ENCODE results near the gene GOLGA8O.
"Not testable (repeated sequence)": the region's sequence is repeated elsewhere in the genome, so short reads cannot be mapped to it uniquely, and the experiment has no call there.

DNA sequence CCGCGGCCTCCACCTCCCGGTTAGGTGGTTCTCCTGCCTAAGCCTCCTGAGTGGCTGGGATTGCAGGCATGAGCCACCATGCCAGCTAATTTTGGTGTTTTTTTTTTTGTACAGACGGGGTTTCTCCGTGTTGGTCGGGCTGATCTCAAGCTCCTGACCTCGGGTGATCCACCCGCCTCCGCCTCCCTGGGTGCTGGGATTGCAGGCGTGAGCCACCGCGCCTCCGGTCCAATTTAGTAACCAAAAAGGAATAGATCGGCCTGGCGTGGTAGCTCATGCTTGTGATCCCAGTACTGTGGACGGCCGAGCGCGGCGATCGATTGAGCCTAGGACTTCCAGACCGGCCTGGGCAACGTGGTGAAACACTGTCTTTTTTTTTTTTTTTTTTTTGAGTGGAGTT lies 12.6 kb upstream of the GOLGA8O start:
- TF ChIP-seq, protein P1, sequence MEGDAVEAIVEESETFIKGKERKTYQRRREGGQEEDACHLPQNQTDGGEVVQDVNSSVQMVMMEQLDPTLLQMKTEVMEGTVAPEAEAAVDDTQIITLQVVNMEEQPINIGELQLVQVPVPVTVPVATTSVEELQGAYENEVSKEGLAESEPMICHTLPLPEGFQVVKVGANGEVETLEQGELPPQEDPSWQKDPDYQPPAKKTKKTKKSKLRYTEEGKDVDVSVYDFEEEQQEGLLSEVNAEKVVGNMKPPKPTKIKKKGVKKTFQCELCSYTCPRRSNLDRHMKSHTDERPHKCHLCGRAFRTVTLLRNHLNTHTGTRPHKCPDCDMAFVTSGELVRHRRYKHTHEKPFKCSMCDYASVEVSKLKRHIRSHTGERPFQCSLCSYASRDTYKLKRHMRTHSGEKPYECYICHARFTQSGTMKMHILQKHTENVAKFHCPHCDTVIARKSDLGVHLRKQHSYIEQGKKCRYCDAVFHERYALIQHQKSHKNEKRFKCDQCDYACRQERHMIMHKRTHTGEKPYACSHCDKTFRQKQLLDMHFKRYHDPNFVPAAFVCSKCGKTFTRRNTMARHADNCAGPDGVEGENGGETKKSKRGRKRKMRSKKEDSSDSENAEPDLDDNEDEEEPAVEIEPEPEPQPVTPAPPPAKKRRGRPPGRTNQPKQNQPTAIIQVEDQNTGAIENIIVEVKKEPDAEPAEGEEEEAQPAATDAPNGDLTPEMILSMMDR (IDR thresholded peaks at IDR 0.05; ENCODE audit: poor library complexity, severe bottlenecking) = not testable (repeated sequence)
- TF ChIP-seq, protein P2, sequence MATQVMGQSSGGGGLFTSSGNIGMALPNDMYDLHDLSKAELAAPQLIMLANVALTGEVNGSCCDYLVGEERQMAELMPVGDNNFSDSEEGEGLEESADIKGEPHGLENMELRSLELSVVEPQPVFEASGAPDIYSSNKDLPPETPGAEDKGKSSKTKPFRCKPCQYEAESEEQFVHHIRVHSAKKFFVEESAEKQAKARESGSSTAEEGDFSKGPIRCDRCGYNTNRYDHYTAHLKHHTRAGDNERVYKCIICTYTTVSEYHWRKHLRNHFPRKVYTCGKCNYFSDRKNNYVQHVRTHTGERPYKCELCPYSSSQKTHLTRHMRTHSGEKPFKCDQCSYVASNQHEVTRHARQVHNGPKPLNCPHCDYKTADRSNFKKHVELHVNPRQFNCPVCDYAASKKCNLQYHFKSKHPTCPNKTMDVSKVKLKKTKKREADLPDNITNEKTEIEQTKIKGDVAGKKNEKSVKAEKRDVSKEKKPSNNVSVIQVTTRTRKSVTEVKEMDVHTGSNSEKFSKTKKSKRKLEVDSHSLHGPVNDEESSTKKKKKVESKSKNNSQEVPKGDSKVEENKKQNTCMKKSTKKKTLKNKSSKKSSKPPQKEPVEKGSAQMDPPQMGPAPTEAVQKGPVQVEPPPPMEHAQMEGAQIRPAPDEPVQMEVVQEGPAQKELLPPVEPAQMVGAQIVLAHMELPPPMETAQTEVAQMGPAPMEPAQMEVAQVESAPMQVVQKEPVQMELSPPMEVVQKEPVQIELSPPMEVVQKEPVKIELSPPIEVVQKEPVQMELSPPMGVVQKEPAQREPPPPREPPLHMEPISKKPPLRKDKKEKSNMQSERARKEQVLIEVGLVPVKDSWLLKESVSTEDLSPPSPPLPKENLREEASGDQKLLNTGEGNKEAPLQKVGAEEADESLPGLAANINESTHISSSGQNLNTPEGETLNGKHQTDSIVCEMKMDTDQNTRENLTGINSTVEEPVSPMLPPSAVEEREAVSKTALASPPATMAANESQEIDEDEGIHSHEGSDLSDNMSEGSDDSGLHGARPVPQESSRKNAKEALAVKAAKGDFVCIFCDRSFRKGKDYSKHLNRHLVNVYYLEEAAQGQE (IDR thresholded peaks at IDR 0.05; ENCODE audit: borderline replicate concordance) = not testable (repeated sequence)
- not testable (repeated sequence) for TF ChIP-seq TAF1 (IDR thresholded peaks at IDR 0.05; ENCODE audit: low read depth); EZH2 (IDR thresholded peaks at IDR 0.05; ENCODE audit: borderline replicate concordance, insufficient read depth, low read length, poor library complexity, severe bottlenecking); EP300 (conservative IDR thresholded peaks at IDR 0.05; ENCODE audit: poor library complexity, severe bottlenecking); SMC3 (conservative IDR thresholded peaks at IDR 0.05; ENCODE audit: poor library complexity); POLR2AphosphoS5 (IDR thresholded peaks at IDR 0.05); RAD21 (conservative IDR thresholded peaks at IDR 0.05); MXI1 (conservative IDR thresholded peaks at IDR 0.05; ENCODE audit: poor library complexity, severe bottlenecking)

Data from neural cell (in vitro differentiated cells).